HG03571 (cell line): Measurements from ENCODE around the gene CD6.

ENCODE experiments used
- ATAC-seq: cut with Tn5 transposase; IDR thresholded peaks from one replicate; pipeline ENCODE4 v1.9.1; 2021; ENCODE audit not compliant: unreplicated experiment

CD6 gene

DNA sequence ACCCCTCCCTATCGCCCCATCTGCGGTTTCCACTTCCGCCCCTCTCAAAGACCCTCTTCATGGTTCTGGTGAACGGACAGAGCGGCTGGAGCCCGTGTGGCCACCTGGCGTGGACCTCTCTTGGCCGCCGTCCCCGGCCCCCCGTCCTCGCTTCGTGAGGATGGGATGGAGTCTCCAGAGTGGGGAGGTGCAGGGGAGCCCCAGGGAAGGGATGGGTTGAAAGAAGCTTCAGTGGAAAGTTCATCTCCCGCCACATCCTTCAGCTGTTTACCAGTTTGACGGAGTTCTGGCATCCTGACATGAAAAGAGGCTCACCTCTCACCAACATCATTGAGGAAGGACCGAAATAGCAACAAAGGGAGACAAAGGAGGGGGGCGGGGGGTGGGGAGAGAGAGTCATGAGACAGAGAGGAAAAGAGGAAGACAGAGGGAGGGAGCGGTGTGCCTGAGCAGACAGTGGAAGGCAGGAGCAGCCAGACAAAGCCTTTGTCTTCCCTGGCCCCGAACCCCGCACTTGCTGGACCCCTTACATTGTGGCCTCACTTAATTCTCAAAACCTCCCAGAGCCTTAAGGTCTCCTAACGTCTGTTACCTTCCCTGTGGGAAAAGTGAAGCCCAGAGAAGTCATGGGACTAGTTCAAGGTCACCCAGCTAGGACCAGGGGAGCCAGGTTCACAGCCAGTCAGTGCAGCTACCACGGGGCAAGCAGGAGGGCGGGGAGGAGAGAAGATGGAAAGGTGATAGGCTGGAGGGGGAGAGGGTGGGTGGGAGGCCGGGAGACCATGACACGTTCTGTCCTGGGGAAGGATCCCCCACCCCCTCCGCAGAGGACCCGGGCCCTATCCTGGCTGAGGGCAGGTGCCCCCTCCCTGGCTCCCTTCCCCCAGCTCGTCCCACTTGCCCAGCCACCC lies 54.9 kb downstream of the CD6 start:
- no peak for ATAC-seq

DNA sequence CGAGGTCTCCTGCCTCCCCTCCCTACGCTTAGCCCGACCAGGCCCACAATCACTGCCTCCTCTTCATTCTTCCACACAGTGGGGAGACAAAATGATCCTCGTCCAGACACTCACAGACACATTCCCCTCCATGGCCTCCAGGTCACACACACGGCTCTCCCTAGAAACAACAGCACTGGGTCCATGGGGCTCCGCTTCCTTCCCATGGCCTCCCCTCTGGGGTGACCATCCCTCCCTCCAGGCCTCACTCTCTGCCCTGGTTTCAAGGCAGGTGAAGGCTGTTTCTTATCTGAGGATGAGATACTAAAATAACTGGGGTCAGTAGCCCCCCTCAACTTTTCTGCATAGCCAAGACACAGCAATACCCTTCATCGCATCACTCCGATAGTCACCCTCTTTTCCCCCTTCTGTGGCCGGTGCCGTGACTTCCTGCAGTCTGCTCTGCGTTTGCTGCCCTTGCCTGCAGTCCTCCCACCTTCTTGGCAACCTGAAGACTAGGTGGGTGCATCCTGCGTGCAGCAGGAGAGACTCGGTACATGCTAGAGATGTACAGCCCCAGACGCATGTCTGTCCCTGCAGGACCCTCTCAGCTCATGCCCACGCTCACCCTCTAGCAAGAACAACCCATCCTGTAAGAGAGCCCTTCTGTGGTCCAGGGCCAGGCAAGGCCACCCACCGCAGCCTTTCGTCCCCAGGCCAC lies 55.8 kb downstream of the CD6 start:
- no peak for ATAC-seq

DNA sequence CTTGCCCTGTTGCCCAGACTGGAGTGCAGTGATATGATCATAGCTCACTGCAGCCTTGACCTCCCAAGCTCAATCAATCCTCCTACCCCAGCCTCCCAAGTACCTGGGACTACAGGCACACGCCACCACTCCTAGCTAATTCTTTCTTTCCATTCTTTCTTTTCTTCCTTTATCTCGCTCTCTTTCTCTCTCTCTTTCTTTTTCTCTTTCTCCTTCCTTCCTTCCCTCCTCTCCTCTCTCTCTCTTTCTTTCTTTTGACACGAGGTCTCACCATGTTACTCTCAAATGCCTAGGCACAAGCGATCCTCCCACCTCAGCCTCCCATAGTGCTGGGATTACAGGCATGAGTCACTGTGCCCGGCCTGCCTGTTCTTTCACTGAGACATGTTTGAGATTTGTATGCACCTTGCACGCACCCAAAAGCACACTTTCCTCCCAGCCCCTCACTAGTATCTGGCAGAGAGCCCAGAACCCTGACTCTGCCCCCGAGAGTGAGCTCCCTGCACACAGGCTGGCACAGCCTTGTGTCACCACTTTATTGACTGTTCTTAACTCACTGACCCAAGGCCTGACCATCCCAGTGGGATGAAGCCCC lies 56.8 kb downstream of the CD6 start:
- ATAC-seq = peak; percentile 61

DNA sequence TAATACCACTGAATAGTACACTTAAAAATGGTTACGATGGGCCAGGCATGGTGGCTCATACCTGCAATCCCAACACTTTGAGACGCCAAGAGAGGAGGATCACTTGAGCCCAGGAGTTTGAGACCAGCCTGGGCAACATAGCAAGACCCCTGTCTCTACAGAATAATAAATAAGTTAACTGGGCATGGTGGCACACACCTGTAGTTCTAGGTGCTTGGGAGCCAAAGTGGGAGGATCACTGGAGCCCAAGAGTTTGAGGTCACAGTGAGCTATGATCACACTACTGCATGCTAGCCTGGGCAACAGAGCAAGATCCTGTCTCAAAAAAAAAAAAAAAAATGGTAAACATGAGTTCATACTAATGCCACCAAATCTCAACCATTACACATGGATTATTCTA lies 61.3 kb downstream of the CD6 start:
- no peak for ATAC-seq

- ATAC-seq = no peak
These were observed 61.9 kb downstream of the CD6 start for GRCh38 chr11:61033417-61033816.

GRCh38 chr11:61034111-61034510 lies 62.6 kb downstream of the CD6 start:
- ATAC-seq = no peak

- no peak for ATAC-seq
These were observed 63.4 kb downstream of the CD6 start for GRCh38 chr11:61034704-61035525.

- ATAC-seq = no peak
These were observed 64.0 kb downstream of the CD6 start for GRCh38 chr11:61035526-61035835.

DNA sequence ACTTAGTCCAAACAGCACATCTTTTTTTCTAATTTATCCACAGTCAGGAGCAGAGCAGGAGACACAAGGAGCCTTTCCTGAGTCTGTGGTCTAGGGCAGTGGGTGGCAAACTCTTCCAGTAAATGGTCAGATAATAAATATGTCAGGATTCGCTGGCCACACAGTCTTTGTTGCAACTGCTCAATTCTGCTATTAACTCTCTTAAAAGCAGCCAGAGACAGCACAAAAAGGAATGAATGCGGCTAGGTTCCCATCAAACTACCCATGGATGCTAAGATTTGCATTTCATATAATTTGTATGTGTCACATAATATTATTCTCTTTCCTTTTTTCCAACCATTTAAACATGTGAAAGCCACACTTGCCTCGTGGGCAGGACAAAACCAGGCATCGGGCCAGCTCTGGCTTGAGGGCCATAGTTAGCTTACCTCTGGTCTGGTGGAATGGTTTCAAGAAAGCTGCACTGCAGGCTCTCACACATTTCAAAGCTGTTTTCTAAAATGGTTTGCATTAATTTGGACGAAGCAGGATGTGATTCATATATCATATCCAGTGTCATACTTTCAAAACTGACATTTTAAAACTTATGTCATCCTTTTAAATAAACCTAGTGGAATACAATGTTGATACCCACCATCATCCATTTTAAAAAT lies 66.1 kb downstream of the CD6 start:
- no peak for ATAC-seq

DNA sequence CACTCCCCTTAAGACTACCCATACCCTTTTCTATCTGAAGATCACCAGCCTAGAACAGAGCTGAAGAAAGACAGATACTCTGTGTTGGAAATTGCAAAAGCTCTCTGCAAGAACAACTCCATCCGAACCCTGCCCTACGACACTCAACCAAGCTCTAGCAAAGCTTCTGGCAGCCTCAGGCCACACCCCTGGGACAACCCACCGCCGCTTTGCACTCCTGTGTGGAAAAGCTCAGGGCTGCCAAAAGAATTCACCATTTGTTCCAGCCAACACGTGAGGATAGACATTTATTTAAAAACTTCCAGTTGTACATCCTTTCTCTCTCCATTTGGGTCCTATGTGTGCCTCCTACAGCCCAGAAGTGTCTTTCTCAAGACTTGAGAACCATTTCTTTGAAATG lies 68.4 kb downstream of the CD6 start:
- no peak for ATAC-seq

DNA sequence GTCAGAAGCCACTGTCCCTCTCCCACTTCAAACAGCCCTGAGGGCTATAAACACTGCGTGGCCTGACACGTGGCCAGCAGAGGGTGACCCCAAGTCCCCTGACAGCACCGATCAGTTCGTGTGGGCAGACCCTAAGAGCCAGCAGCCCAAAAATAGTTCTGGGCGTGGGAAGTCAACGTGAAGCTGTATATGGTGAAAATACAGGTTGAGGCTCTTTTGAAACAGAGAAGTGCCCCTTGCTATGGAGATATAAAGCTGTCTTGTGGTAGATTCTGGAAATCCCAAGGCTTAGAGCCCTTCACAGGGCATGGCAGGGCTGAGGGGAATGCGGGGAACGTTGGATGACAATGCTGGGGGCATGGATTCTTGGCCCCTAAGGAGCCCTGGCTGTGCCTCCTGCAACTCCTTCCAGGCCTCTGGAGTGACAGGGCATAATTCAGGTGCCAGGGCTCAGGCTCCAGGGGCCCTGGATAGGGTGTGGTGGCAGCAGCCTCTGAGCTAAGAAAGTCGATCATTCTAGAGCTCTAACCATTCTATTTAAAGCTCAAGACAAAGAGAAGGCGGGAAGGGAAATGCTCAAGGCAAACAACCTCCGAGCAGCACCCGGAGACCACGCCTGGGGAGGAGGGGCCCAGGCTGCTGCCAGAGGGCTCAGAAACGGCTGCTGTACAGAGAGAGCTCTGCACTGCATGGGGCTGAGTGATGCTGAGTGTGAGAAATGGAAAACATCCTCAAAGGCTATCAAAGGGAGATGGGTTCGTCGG lies 70.5 kb downstream of the CD6 start:
- peak; percentile 87 for ATAC-seq

GRCh38 chr11:61042537-61042936 lies 71.1 kb downstream of the CD6 start:
- no peak for ATAC-seq

DNA sequence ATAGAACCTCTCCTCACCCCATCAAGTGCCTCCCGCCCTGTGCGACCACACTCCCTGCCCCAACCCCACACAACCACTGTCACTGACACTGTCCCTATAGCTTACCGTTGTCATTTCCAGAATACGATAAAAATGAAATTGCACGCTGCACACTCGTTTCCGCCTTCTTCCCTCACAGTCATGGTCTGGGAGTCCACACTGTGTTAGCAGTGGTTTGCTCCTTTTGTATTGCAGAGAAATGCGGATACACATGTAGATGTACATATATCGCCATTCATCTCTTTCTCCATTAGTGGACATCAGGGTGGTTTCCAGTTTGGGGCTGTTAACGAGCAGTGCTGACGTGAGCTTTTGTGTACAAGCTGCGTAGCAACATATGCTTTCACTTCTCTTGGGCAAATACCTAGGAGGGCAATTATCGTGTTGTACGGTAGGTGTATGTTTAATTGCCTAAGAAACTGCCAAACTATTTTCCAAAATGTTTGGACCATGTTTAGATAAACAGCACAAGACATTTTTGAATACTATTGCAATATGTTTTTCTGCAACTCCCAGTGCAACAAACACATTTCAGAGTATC lies 71.6 kb downstream of the CD6 start:
- ATAC-seq = no peak

DNA sequence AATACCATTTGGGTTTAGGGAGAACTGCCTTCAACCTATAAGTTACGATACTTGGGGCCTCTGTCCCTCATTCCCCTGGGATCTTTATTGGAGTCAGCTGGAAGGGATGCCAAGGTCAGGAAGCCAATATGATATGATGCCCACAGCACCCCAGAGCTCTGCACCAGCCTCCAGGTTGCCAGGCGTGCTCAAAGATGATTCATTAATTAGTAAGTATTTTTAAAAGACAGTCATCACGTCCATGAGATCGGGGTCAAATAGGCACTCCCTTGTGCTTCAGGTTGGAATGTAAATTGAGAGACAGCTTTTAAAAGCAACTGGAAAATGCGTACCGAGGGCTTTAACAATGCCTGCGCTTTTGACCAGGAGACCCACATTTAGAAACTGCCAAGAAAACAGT lies 73.8 kb downstream of the CD6 start:
- no peak for ATAC-seq

DNA sequence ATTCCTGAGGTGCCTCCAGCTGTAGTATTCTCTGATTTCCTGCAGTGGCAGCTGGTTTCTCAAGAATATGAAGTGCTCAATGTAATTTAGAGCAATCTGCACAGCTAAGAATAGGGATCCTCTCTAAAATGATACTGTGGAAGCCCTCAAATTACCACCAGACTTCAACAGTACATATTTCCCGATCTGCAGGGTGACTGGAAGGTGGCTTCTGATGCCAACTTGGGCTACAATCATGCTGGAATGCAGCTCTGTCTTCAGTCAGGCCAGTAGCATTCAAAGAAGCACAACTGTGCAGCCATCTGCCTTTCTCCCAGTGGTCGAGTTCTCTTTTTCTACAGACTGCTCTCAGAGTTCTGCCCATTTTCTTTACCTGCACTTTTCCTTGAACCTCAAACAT lies 75.4 kb downstream of the CD6 start:
- no peak for ATAC-seq

DNA sequence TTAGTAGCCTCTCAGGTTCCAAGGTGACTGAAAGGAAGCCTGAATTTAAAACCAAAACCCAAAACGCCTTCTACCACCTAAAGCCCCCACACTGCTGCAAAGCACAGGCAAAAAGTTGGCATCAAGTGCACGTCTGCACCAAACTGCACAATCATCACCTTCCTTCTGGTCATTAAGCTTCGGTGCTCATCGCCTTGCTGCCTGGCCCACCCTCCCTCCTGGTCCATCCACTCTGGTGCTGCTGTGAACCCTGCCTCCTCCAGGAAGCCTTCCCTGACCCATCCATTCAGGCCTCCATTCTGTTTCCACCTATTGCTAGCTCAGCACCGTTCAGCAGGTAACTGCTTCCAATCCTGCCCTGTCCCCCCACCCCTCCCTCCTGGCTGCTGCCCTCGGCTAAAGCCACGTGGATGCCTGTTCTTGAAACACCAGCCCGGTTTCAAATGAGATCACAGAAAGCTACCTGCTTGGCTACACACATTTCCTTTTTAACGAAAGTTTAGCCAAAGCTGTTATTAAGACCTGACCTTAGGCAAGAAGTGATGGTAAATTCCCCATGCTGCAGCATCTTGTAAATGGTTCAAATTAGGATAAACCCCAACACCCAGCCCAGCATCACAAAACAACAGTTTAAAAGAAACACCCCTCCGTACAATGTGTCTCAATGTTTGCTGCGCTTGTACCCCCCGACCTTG lies 77.0 kb downstream of the CD6 start:
- no peak for ATAC-seq

DNA sequence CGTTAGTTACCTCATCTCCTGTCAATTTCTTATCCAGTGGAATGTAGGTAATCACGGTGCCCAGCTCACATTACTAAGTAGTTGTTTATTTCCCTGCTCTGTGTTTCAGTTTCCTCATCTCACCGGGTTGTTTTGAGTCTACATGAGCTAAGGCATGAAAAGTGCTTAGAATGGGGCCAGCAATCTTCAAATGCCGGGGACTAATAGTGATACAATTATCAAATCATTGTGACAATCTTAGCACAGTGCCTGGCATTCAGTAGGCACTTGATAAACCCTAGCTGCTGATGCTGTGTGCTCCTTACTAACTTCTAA lies 77.5 kb downstream of the CD6 start:
- no peak for ATAC-seq

GRCh38 chr11:61049859-61050258 lies 78.4 kb downstream of the CD6 start:
- no peak for ATAC-seq
